ENCODE data around the gene XXYLT1.
"Not testable (repeated sequence)": the region's sequence is repeated elsewhere in the genome, so short reads cannot be mapped to it uniquely, and the experiment has no call there.

The XXYLT1 gene

DNA sequence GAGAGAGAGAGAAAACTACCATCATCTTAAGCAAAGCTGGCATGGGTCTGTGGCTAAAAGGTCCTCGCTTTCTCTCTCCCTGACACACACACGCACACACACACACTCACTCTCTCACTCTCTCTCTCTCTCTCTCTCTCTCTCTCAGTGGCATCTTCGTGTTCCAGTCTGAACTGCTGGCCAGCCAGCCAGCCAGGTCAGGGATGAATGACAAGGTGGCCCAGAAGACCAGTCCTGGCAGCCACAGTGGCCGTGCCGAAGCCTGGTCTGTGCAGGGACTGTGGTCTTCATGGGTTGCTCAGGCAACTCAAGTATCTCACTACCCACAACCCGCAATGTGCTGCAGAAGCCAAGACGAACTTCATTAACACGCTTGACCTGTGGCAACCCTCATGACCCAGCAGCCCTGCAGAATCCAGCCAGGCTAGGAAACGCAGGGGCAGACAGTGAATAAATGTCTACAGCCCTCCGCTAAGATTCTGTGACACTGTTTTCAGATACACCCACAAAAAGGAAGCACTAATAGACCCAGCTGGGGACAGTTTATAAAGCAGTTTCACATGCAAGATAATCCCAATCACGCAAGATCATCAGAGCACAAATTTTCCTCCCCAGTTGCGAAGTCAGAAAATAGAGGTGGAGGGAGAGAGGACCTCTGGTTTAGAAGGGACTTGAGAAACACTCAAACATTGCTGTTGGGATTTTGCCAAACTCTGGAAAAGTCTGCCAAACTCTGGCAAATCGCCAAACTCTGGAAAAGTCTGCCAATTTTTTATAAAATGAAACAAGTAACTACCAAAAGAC lies 66.4 kb downstream of the XXYLT1 start:
- DNase-seq: no peak

DNA sequence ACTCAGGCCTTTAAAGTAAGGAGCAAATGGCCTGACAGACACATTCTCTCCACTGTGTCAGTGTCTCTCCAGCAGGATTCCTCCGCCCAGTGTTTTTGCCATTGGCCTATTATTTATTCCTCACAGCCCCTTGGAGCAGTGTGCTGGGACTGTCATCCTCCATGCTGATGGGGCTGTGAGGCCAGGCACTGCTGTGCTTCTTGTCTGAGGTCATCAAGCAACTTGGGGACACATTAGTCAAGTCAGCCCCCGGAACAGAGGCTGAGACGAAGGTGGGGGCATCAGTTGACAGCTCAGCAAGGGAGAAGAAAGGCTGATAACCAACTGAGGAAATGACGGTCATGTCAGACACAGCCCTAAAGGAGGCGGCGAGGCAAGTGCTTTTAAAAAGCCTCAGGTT lies 67.4 kb downstream of the XXYLT1 start:
- no peak for DNase-seq

DNA sequence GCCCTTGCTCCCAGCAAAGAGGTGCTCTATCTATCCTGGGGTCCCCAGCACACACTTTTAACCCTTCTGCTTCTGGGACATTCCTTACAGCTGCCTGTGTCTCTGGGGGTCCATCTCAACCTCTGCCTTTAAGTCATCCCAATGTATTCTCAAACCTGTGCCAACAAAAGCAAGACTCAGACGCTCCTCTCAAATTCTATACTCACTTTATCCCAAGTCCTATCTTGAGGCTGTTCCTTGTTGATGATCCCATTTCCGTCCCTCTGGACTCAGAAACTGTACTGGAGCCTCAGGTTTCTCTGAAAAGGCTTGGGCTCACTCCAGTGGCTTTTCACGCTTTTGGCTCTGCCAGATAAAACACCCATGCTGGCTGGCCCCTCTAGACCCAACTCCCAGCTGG lies 69.7 kb downstream of the XXYLT1 start:
- no peak for DNase-seq

DNA sequence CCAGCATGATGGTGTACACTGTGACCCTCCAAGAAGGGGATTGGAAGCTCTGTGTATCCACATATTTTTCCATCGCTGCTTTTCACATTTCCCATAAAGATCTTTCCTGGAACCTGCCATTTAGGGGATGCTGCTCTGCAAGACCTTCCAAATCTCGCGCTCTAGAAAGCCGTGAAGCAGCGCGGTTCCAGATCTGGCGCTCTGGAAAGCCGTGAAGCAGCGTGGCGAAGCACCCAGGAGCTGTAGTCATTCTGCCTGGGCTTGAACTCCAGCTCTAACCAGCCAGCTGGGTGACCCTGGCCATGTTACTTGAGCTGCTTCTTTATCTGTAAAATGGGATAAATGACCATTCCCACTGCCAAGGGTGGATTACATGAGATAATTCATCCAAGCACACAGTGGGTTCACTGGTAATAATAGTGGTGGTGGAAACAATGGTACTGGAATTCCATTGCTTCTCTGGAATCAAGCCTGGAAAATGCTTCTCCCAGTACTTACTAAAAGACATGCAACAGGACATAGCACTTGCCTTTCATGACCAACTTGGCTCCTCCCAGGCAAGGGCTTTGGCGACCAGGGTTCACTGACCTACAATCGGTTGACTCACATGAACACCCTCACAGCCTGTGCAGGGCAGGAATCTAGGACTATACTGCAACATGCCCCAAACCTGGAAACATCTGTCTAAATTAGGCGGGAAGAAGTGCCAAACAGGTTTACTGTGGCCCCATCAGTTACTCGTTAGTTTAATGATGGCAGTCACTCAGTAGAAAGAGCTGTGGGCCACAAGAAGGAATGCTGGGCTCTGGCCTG lies 70.7 kb downstream of the XXYLT1 start:
- no peak for DNase-seq

DNA sequence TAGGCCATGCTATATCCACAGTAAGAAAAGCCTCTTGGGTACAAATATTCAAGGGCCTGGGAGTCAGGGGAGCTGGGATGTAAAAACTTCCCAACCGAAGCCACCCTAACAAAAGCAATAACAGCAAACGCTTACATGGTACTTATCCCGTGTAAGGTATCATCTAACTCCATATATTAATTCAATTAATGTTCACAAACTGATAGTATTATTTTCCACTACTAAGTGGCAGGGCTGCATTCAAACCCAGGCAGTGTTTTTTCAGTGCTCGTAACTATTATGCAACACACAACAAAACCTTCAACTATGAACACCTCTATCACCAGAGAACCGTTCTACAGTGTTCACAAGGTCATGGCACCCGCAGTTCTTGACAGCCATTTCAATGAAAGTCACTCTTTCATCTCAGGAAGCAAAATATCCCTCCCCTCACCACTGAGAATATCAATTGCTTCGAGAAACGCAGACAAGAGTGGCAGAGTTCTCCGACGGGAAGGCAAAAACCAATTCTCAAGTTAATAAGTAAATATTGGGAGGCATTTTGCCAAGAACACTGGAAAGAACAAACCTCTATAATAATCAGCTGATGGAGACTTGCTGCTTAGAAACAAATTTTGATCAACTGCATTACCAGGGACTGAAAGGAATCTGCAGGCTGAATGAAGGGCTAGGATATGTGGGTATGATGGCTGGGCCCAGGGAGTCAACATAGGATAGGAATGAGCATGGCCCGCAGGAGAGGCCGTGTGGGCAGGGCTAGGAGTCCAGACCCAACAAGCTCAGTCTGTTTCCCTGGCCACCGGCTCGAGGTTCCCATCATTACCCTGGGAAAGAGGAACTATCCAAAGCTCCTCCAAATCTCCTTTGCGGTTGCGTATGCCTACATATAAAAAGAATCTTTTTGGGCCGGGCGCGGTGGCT lies 72.3 kb downstream of the XXYLT1 start:
- DNase-seq: no peak

DNA sequence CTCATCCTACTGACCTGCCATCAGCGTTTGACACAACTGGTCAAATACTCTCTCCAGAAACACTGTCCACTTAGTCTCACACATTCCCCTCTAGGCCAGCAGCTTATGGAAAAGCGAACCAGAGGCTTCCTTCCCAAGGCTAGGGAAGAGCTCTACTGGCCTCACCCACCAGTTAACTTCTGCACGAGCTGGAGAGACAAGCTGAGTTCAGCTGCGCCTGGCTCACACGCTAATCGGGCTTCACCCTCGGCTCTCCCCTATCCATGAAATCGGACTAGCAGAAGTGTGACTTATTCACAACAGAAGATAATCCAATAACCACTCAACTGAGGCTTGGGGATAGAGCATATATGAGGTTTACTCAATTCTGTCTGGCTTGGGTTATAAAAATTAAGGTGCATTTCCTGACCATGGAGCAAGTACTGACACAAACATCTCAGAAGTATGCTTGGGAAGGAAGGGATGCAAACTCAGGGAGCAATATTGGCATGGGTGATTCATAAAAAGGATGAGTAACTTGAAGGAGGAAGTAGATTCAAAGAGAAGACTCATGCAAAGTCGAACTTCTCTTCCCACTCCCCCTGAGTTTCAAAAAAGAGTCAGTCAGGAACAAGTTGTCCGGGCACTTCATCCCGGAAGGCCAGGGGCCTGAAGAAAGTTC lies 73.1 kb downstream of the XXYLT1 start:
- peak; percentile 88 for DNase-seq

DNA sequence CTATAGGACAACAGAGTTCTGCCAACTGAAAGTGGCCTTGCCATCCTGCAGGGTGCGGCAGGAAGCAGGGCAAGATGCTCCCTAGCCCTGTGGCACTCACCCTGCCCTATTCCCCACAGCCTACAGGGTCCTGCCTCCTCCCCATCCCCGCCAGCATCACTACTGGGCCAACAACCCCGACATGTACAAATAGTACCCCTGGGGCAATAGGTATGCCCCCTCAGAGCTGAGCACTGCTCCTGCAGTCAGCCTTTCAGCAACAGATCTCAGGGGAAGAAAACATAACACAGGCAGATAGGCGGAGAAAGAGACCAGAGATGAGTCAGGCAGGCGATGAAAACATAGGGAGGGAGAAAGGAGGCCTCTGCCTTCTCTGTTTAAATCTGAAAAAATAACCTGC lies 74.7 kb downstream of the XXYLT1 start:
- peak; percentile 72 for DNase-seq

DNA sequence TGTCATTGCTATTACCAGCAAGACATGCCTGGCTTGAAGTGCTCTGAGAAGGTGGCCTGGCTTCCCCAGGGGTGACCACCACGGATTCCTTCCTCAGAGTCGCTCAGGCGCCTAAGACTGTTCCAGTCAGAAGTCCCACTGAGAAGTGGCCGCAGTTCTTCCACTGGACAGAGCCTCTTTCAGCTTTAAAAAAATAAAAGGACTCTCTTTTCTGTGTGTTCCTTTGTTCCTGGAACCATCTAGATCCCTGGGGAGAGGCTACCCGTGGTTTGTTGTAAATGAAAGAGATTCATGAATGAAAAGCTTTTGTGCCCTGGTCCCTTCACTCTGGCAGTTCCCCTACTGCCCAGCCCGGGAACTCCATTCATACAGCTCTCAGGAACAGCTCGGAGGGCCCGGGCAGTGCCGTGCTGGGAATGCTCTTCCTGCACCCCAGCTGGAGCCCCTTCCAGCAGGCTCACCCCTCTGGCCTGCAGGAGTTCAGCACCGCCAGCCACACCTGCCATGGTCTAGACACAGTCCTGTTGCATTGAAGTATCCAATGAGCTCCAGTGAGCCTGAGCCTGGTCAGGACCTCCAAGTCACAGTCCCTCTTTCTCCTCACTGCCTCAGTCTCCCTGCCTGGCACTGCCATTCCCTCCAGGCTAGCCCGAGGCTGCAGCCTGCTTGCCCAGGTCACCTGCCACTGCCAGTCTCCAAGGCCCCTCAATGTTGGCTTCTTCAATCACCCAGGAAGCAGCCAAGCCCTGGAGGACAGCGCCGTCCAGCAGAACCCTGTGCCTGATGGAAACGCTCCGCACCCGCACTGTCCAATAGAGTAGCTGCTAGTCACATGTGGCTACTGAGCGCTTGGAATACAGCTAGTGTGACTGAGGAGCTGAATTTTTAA lies 75.4 kb downstream of the XXYLT1 start:
- DNase-seq: no peak

DNA sequence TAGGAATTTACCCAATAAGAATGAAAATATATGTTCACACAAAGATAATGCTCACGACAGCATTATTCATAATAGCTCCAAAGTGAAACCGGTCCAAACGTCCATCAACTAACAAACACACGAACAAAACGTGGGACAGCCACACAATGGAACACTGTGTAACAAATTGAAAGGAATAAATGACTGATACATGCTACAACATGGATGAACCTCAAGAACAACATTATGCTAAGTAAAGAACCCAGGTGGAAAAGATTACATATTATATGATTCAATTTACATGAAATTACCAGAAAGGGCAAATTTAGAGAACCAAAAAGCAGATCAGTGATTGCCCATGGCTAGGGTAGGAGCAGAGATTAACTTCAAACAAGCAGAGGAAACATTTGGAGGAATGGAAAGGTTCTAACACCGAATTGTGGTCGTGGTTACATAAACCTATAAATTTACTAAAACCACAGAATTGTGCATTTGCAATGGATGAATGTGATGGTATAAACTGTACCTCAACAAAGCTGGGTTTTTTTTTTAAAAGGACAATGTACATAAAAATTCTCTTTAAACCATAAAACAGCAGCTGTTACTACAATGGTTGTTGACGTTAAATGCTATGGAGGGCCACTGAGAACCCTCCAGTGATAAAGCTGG lies 76.3 kb downstream of the XXYLT1 start:
- peak; percentile 69 for DNase-seq

DNA sequence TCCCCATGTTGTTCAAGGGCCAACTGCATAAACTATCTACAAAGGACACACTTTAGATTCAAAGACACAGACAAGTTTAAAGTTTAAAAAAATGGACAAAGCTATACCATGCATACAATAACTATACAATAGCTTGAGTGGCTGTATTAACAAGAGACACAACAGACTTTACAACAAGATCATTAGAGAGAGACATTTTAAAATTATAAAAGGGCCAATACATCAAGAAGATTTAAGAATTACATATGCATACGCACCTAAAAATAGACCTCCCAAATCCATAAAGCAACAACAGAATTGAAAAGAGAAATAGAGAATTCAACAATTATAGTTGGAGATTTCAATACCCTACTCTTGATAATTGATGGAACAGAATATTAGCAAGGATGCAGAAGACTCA lies 79.4 kb downstream of the XXYLT1 start:
- no peak for DNase-seq

DNA sequence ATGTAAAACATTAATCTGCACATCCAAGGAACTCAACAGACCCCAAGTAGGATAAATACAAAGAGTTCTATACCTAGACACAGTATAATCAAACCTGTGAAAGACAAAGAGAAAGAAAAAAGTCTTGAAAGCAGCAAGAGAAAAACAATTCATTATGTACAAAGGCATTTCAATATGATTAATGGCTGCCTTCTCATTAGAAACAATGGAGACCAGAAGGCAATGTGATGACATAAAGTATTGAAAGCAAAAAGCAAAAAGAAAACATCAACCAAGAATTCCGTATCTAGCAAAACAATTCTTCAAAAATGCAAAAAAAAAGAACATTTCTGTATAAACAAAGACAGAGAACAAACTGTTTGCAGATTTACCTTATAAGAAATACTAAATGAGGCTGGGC lies 81.1 kb downstream of the XXYLT1 start:
- DNase-seq: no peak

DNA sequence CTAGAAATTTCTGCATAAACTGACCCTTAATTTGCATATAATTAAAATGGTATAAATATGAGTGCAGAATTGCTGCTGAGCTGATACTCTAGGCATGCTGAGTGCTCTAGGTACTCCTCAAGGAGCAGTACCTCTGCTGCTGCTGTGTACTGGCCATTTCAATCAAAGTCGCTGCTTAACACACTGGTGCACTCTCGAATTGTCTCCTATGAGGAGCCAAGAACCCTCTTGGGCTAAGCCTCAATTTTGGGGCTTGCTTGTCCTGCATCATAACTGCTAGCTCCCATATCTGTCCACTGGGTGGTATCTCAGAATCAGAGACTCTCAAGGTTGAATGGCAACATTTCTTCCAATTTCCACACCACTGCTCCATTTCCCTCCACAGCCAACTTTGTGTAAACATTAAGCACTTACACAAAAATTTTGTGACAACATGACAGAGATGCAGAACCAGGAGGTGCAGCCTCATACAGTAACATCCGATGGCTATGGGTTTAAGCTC lies 82.5 kb downstream of the XXYLT1 start:
- DNase-seq: no peak

DNA sequence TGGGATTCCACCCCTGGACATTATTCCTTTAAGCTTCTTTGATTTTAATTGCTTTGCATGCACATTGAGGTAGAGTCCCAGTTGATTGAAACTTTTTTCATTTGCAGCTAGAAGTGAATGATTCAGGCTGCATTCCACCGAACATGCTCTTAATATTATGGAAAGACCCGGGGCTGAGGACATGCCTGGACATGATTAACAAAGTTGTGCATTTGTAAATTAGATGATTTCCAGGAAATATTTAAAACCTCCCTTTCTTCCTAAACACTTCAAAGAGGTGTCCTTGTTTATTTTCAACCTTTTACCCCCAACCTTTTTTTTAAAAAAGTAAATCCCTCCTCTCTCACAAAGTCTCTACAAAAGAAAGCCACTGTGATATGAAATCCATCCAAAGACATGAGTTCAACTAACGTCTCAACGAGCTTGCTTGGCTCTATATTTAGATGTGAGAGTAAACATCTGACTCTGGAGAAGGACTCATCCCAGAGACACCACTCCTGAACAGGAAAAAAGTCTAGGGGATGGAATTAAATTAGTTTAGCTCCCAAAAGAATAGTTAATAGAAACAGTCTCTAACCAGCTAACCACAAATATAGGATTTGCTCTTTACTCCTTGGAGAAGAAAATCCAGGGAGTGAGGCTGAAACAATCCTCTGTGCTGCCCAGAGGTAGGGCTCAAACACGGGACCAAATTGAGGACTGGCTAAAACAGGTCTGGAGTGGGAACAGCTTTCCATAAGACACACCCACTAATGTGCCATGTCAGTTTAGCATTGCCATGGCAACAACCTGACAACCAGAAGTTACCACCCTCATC lies 83.1 kb downstream of the XXYLT1 start:
- peak; percentile 65 for DNase-seq

DNA sequence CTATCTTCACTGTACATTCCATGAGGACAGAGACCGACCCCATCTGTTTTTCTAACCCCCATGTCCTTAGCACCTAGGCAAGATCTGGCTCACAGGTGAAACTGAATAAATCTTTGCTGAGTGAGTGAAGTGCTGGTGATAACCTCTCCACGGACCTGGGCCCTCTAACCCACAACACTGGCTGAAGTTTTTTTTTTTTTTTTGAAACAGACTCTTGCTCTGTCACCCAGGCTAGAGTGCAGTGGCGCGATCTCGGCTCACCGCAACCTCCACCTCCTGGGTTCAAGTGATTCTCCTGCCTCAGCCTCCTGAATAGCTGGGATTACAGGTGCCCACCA lies 84.3 kb downstream of the XXYLT1 start:
- not testable (repeated sequence) for DNase-seq

DNA sequence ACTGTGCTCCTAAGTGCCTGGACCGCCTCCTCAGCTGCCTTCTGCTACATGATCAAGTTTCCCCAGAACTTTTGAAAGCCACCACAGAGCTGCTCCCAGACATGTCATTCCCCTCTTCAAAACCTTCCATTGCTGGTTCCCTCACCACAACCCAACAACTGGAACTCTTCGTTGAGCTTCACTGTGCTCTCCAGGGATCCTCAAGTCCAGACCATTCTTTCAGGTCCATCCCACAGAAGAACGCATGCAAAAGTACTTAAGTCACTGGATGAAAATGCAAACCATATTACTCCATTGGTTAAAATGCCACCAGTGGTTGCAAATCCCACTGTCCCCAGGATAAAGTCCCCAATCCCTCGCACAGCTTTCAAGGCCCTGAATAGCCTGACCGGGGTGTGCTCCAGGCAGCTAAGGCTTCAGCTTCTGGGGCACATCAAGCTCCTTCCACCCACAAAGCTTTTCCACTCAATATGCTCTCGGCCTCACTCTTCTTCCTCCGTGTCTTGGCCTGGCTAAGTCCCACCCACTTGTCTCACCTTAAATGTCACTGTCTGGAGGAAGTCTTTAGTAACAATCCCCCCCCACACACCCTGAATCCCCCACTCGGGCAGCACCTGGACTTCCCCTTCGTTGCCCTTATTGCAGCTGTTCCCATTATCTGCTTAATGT lies 84.8 kb downstream of the XXYLT1 start:
- DNase-seq: no peak

DNA sequence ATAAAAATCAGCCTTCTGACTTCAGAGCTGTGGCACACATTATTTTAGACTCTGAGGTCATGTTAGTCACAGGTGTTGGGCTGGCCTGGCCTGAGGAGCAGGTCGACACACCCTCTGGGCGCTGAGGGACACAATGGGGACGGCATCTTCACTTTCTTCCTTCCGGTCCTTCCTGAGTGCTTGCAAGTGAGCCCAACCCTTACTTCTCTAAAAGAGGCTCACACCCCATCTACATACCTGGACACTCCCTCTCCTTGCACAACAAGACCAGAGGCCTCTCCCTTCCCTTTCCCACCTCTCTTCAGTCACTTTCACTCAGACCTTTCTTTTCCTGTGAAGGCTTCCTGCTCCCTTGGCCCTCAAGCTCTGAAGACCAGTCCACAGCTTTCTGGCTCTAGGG lies 85.4 kb downstream of the XXYLT1 start:
- DNase-seq: no peak

DNA sequence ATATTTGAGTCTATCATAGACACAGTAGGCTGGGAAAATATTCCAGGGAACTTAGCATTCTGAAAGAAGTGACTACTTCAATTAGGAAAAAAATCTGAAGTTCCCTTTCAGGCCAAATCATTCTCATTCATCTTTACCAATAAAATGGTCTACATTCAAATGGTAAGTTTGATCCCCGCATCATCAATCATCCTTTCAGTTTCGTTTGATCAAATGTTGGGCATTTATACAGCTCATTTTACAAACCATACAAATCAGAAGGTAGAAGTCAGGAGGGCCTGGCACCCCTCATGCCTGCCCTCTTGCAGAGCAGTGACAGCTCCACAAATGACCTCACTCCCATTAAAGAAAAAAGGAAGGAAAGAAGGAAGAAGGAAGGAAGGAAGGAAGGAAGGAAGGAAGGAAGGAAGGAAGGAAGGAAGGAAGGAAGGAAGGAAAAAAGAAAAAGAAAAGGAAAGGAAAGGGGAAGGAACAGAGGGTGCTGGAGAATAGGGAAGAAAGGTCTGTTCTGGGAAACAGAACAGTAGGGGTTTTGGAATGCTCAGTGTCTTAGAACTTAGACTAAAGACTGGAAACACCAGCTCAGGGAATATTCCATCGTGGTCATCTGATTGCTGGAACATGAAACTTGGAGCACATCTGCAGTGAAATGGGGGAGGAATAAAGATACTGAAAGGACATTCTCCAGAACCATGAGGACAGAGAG lies 86.1 kb downstream of the XXYLT1 start:
- no peak for DNase-seq

DNA sequence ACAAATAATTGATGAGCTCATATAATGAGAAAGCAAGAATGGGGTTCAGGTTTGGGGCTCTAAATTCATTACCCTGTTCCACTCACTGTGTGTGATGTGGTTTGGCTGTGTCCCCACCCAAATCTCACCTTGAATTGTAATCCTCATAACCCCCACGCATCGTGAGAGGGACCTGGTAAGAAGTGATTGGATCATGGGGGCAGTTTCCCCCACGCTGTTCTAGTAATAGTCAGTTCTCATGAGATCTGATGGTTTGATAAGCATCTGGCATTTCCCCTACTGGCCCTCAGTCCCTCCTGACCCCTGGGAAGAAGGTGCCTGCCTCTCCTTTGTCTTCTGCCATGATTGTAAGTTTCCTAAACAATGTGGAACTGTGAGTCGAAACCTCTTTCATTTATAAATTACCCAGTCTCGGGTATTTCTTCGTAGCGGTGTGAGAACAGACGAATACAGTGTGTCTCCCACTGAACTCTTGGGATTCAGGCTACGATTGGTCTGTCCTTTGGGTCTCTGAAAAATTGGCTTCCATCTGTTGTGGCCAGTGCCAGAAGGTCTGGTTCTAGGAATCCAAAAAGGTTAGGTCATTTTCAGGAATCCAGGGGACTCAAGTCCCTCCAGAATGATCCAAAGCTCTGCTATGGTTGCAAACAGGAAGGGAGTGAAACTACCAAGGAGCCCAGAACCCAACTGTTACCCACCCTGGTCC lies 87.7 kb downstream of the XXYLT1 start:
- no peak for DNase-seq

All from fibroblast of skin of right quadriceps (primary cell).